Kidney epithelial cell (primary cell): ENCODE results near the gene KLHL17. TPM values are rescaled to one million over a fixed set of nuclear protein-coding genes. Genes with fewer than 3 reads are reported as not detected.

ENCODE experiments used
- DNase-seq: peaks from one replicate; pipeline ENCODE4 v3.0.0-alpha.2; 2010; ENCODE audit warnings: low read depth
- H3K27me3 ChIP-seq: 2 replicates; pipeline ENCODE4 v1.6.0; 2011; ENCODE audit warnings: low read length; ENCODE audit not compliant: control insufficient read depth, insufficient read depth
- H3K36me3 ChIP-seq: 2 replicates; pipeline ENCODE4 v1.5.1; 2011; ENCODE audit warnings: low read length; ENCODE audit not compliant: control insufficient read depth, insufficient read depth
- H3K4me3 ChIP-seq: 2 replicates; pipeline ENCODE4 v1.5.1; 2011; ENCODE audit warnings: low read depth, mild to moderate bottlenecking, control low read depth, low read length
- total RNA-seq: library from RNA; depleted of rRNA; stranded (reverse); fragments of >200 nt; gene quantifications from 2 replicates; pipeline ENCODE4 v1.2.3, GENCODE V29; 2015
- TF ChIP-seq, protein P1 (sequence below): IDR thresholded peaks from 2 replicates; pipeline ENCODE4 v1.5.1; 2011; ENCODE audit warnings: mild to moderate bottlenecking, moderate library complexity, low read length, control low read depth, inconsistent platforms; ENCODE audit not compliant: insufficient read depth, poor library complexity, severe bottlenecking

The KLHL17 gene
- total RNA-seq, 1 donor from 2014 or later = 21.4 TPM

DNA sequence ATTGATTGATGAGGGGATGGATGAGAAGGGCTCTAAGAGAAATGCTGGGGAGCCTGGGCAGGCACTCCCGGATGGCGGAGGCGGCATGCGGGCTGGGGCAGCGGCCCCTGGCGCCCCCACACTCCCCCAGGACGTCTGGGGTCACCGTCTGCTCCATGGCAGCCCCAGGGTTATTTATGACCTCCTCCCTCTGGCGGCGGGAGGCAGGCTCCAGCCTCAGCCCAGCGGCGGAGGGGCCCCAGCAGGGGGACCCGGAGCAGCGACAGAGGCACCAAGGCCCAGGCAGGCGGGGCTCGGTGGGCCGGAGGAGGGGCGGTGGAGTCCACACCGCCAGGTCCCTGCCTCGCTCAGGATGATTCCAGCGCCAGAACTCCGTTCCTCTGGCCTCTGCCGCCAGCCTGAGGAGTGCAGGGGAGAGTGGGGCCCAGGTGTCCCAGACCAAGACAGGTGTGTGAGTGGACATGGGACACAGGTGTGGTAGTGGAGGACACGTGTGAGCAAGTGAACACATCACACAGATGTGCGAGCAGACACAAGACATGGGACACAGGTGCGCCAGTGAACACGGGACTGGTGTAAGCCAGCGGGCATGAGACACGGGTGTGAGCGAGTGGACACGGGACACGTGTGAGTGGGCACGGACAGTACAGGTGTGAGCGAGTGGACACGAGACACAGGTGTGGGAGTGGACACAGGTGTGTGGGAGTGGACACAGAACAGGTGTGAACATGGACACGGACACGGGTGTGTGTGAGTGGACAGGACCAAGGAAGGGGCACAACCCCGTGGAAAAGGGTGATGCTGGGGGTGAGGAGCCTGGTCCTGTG lies 39.2 kb upstream of the KLHL17 start:
- no peak for DNase-seq
- peaks cover 85% of the 10 kb centered on the region for H3K27me3 ChIP-seq
- no peak overlapping the region for H3K4me3 ChIP-seq
- TF ChIP-seq, protein P1, sequence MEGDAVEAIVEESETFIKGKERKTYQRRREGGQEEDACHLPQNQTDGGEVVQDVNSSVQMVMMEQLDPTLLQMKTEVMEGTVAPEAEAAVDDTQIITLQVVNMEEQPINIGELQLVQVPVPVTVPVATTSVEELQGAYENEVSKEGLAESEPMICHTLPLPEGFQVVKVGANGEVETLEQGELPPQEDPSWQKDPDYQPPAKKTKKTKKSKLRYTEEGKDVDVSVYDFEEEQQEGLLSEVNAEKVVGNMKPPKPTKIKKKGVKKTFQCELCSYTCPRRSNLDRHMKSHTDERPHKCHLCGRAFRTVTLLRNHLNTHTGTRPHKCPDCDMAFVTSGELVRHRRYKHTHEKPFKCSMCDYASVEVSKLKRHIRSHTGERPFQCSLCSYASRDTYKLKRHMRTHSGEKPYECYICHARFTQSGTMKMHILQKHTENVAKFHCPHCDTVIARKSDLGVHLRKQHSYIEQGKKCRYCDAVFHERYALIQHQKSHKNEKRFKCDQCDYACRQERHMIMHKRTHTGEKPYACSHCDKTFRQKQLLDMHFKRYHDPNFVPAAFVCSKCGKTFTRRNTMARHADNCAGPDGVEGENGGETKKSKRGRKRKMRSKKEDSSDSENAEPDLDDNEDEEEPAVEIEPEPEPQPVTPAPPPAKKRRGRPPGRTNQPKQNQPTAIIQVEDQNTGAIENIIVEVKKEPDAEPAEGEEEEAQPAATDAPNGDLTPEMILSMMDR = peak; percentile 56
- no peaks in the 10 kb centered on the region for H3K36me3 ChIP-seq

DNA sequence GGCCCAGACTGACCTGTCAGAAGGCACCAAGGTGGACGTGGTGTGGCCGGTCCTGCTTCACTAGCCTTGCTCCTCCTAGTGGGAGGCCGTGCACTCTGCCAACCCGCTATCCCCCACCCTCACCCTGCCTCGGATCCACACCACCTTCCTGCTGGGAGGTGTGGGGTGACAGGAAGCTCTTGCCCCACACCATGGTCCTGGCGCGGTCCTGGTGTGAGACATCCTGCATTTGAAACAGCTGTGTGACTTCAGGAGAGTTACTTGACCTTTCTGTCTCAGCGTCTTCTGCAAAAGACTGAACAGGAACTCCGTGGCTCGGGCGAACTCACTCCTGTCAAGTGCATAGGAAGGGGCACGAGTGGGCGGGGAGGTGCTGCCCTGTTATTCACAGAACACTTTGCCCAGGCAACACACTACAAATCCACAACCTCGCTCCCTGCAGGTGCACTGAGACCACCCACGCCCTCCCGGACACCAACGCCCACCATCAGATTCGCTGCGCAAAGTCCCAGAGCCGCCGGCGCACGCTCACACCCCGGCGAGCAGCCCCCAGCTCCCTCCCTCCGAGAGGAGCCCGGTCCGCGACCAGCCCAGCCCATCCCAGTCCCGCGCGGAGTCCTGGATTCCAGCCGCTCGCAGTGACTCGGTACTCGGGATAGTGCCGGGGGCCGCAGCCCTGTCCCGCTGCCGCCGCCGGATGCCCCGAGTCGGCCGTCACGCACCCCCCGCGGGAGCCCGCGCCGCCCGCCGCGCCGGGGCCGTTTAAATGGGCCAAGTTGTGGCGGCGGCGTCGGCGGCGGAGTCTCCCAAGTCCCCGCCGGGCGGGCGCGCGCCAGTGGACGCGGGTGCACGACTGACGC lies 37.0 kb upstream of the KLHL17 start, which contains the start of gene SAMD11:
Gene SAMD11, plus strand, starts transcription at position 793 of the 860 bp plus-strand sequence. CDS start 509 bp downstream, outside the sequence.
- TF ChIP-seq, protein P1 = no peak
- DNase-seq = no peak
- H3K4me3 ChIP-seq = peak within 1 kb of the TSS; percentile 41

GRCh38 chr1:923991-924655 lies 36.3 kb upstream of the KLHL17 start:
- Histone ChIP-seq H3K36me3 (no peaks in the 10 kb centered on the region), H3K4me3 (peak overlapping the region; percentile 41), H3K27me3 (peaks cover 80% of the 10 kb centered on the region)
- DNase-seq = no peak
- TF ChIP-seq, protein P1 = no peak

More for the DNA sequence above, 37.0 kb upstream of the KLHL17 start, which contains the start of gene SAMD11:
- peaks cover 82% of the 10 kb centered on the region for H3K27me3 ChIP-seq
- no peaks in the 10 kb centered on the region for H3K36me3 ChIP-seq

DNA sequence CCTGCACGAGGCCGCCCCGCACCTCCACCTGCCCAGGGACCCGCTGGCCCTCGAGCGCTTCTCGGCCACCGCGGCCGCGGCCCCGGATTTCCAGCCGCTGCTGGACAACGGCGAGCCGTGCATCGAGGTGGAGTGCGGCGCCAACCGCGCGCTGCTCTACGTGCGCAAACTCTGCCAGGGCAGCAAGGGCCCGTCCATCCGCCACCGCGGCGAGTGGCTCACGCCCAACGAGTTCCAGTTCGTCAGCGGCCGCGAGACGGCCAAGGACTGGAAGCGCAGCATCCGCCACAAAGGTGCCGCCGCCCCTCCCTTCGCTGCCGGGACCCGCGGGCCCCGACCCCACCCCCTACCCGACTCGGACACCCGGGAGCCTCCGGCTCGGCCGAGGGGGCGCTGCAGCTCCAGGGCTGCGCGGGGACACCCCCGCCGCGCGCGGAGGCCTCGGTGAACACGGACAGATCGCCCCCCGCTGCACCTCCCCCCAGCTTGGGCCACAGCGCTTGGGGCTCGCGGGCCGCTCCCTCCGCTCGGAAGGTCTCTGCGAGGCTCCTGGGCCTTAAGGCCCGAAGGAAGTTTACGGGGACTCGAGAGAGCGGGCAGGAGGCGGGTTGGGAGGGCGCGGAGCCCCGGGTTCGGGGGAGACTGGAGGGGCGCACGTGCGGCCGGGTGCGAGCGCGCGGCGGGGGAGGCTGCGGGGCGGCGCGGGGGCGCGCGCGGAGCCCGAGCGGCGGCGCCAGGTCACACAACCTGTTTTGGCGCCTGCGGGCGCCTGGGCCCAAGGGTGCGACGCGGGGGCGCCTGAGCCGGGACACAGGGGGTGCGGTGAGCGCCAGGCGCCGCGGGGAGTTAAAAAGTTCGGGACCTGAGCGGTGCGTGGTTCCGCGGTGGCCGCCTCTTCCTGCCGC lies 35.5 kb upstream of the KLHL17 start:
- no peak for DNase-seq

More for the DNA sequence above, 35.5 kb upstream of the KLHL17 start:
- Histone ChIP-seq H3K4me3 (peak overlapping the region; percentile 41), H3K27me3 (peaks cover 80% of the 10 kb centered on the region), H3K36me3 (no peaks in the 10 kb centered on the region)
- TF ChIP-seq, protein P1 = no peak
